Right lobe of liver (tissue), 4 donors: ENCODE results near the gene CERS5.

Experiments used
- CTCF ChIP-seq, 4 donors: fragments of 200-600 bp in 3 of 4; fragments of 450-650 bp in 1 of 4; IDR thresholded peaks; one replicate each; pipeline versions ENCODE4 v1.5.1 to v1.8.0; 2016 to 2022; ENCODE audit warnings: antibody characterized with exemption in 4 of 4, mild to moderate bottlenecking in 2 of 4
- POLR2A ChIP-seq: fragments of 450-650 bp; IDR thresholded peaks from one replicate; pipeline ENCODE4 v1.6.1; 2017; ENCODE audit warnings: antibody characterized with exemption, mild to moderate bottlenecking
- donor health status: DM: no; HTN: no; CAD: no.
- donor health status: DM: no; HTN: no; CAD: no.
- donor health status: DM: no; HTN: yes; CAD: no.

- TF ChIP-seq CTCF (IDR thresholded peaks at IDR 0.05) (no peak), POLR2A (no peak)
Observed at GRCh38 chr12:50160643-50161042, 6.5 kb downstream of the CERS5 start.
